ENCODE data around the gene TCHP. TPM values are rescaled to one million over a fixed set of nuclear protein-coding genes. Genes with fewer than 3 reads are reported as not detected.
"Not testable (repeated sequence)": the region's sequence is repeated elsewhere in the genome, so short reads cannot be mapped to it uniquely, and the experiment has no call there.

Gene TCHP, protein sequence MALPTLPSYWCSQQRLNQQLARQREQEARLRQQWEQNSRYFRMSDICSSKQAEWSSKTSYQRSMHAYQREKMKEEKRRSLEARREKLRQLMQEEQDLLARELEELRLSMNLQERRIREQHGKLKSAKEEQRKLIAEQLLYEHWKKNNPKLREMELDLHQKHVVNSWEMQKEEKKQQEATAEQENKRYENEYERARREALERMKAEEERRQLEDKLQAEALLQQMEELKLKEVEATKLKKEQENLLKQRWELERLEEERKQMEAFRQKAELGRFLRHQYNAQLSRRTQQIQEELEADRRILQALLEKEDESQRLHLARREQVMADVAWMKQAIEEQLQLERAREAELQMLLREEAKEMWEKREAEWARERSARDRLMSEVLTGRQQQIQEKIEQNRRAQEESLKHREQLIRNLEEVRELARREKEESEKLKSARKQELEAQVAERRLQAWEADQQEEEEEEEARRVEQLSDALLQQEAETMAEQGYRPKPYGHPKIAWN
- polyA plus RNA-seq (2011; rRNA removed) (6.3 and 9.1 TPM in 2 replicates), polyA minus RNA-seq (2011; rRNA and poly(A)+ RNA removed) (3.1 and 3.4 TPM in 2 replicates)

DNA sequence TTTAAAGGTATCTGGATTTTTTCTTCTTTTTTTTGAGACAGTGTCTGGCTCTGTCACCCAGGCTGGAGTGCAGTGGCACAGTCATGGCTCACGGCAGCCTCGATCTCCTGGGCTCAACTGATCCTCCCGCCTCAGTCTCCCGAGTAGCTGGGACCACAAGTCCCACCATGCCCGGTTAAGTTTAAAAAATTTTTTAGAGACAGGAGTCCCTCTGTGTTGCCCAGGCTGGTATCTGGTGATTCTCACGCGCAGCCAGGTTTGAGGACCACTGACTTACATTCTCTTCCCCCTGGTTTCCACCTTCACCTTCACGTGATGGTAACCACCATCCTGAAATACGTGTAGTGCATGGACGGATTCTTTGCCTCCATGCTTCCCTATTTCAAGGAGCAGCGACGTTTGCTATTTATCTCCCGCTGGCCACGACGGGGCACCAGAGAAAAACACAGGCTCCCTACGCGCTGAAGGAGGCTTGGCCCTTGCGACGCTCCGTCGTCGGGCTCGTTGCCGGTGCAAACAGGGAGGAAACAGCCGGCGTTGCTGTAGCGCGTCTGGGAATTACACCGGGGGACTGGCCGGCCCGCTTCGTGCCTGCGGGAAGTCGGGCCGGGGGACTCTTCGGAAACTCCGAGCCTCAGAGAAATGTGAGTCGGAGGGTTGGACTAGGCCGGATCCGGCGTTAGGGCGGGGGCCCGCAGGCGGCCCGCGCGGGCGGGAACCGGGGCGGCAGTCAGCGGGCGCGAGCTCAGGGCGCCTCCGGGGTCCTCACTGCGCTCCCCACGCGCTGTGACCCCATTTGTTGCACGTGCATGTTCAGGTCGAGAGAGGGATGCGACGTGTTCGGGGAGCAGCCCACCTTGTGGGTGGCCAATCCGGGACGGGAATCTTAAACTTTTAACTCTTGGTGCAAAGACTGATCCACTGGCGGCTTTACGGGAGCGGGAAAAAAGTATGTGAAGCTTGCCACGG, at the start of gene TCHP:
TSS of gene TCHP (plus strand) at position 492 of the 969 bp plus-strand sequence. CDS start 2,753 bp downstream, outside the sequence.
- Histone ChIP-seq H3K4me3 (ENCODE audit: low read depth, low read length) (peak within 1 kb of the TSS; percentile 61), H3K36me3 (ENCODE audit: control insufficient read depth, insufficient read depth, low read length) (peaks cover 10% of the 10 kb centered on the region), H3K27me3 (ENCODE audit: control insufficient read depth, insufficient read depth, low read length) (no peaks in the 10 kb centered on the region)
- CTCF ChIA-PET, result interaction anchor here (0.8 to 1.4 kb wide), 6 partner anchors 20 to 104 kb away, joined by 3 to 4 read pairs (median 3); no protein-coding TSS in a partner anchor
- TF ChIP-seq, protein P1, sequence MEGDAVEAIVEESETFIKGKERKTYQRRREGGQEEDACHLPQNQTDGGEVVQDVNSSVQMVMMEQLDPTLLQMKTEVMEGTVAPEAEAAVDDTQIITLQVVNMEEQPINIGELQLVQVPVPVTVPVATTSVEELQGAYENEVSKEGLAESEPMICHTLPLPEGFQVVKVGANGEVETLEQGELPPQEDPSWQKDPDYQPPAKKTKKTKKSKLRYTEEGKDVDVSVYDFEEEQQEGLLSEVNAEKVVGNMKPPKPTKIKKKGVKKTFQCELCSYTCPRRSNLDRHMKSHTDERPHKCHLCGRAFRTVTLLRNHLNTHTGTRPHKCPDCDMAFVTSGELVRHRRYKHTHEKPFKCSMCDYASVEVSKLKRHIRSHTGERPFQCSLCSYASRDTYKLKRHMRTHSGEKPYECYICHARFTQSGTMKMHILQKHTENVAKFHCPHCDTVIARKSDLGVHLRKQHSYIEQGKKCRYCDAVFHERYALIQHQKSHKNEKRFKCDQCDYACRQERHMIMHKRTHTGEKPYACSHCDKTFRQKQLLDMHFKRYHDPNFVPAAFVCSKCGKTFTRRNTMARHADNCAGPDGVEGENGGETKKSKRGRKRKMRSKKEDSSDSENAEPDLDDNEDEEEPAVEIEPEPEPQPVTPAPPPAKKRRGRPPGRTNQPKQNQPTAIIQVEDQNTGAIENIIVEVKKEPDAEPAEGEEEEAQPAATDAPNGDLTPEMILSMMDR (IDR thresholded peaks at IDR 0.05; ENCODE audit: insufficient read depth, low read depth, low read length), result peak; percentile 57
- DNase-seq (ENCODE audit: low read depth), result peak; percentile 51
- POLR2A ChIA-PET, result interaction anchor here (0.7 kb wide), 1 partner anchor 892 kb away, joined by 8 read pairs; no protein-coding TSS in a partner anchor

DNA sequence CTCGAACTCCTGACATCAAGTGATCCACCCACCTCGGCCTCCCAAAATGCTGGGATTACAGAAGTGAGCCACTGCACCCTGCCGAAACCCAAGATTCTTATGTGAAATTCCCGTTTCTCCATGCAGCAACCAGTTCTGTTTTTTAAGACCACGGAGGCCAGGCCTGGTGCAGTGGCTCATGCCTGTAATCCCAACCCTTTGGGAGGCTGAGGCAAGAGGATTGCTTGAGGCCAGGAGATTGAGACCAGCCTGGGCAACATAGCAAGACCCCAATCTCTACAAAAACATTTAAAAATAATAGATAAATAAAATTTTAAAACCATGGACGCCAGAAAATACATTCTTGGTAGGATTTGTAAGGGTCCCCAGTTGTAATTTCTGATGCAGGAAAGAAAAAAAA, 49.6 kb upstream of the TCHP start:
- CTCF ChIA-PET, result interaction anchor here (3.8 to 10.4 kb wide), 2 partner anchors 45 to 46 kb away, joined by 19 to 174 read pairs; no protein-coding TSS in a partner anchor
- H3K27me3 ChIP-seq (ENCODE audit: control insufficient read depth, insufficient read depth, low read length); H3K4me3 ChIP-seq (ENCODE audit: low read depth, low read length); DNase-seq (ENCODE audit: low read depth); POLR2A ChIA-PET: not testable (repeated sequence)
- peaks cover 13% of the 10 kb centered on the region for H3K36me3 ChIP-seq (ENCODE audit: control insufficient read depth, insufficient read depth, low read length)

DNA sequence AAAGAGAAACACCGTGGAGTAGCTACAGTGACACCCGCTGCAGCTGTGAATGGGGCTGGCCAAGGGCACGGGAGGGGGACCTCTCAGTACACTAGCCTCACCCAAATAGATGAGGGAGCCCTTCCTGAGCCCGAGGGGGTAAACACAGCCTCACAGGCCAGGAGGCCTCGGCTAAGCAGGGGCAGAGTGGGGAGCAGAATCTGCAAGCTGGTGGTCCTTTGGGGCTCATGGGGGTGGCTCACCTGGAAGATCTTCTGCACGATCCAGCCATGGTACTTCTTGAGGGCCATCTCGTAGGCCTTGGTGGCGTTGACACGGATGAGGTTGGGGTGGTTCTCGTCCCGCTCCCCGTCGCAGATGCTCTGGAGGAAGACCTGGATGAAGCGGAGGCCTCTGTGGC, 44.7 kb upstream of the TCHP start:
- no peaks in the 10 kb centered on the region for H3K27me3 ChIP-seq (ENCODE audit: control insufficient read depth, insufficient read depth, low read length)
- H3K4me3 ChIP-seq (ENCODE audit: low read depth, low read length), result no peak overlapping the region
- ChIA-PET CTCF (interaction anchor here (0.6 to 3.7 kb wide), 4 partner anchors 10 to 72 kb away, joined by 3 to 33 read pairs (median 22); no protein-coding TSS in a partner anchor), POLR2A (no interaction called here)
- peaks cover 18% of the 10 kb centered on the region for H3K36me3 ChIP-seq (ENCODE audit: control insufficient read depth, insufficient read depth, low read length)
- no peak for DNase-seq (ENCODE audit: low read depth)
- TF ChIP-seq, protein P1 (IDR thresholded peaks at IDR 0.05; ENCODE audit: insufficient read depth, low read depth, low read length), result no peak

DNA sequence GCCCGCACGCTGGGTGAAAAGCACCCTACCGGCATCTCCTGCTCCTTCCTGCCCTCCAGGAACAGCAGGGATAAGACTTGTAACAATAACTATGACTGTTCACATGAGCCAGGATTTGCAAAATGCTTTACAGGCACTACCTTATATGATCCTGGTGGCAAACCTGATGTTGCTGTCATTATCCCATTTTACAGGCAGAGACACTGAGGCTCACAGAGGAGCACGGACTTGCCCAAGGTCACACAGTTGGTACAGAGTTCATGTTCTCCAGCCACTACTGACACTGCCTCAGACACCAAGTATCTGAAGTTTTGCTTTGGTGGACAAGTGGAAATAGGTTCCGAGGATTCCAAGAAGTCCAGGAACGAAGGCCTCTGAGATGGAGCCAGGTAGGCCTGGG, 42.4 kb upstream of the TCHP start:
- H3K27me3 ChIP-seq (ENCODE audit: control insufficient read depth, insufficient read depth, low read length), result no peaks in the 10 kb centered on the region
- ChIA-PET POLR2A (no interaction called here), CTCF (interaction anchor here (0.7 to 0.9 kb wide), 3 partner anchors 12 to 52 kb away, joined by 3 read pairs; partner anchors contain the start of gene GLTP)
- H3K4me3 ChIP-seq (ENCODE audit: low read depth, low read length), result no peak overlapping the region
- TF ChIP-seq, protein P1 (IDR thresholded peaks at IDR 0.05; ENCODE audit: insufficient read depth, low read depth, low read length), result no peak
- H3K36me3 ChIP-seq (ENCODE audit: control insufficient read depth, insufficient read depth, low read length), result peaks cover 21% of the 10 kb centered on the region
- DNase-seq (ENCODE audit: low read depth), result no peak

DNA sequence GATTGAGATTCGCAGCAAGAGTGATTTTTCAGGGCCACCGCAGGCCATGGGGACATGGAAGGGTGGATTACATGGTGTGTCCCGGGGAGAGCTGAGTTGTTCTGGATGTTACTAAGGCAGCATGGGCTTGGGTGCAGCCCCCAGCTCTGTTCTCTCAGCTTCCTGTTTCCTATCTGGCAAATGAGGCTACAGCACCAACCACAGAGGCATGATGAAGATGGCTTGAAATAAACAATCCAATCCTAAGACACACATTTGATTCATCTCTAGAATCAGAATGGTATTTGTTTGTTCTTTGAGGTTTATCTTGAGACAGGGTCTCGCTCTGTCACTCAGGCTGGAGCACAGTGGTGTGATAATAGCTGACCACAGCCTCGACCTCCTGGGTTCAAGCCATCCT, 41.3 kb upstream of the TCHP start:
- TF ChIP-seq, protein P1 (IDR thresholded peaks at IDR 0.05; ENCODE audit: insufficient read depth, low read depth, low read length), result no peak
- ChIA-PET CTCF (interaction anchor here (0.9 to 3.6 kb wide), 5 partner anchors 13 to 53 kb away, joined by 3 to 22 read pairs (median 4); no protein-coding TSS in a partner anchor), POLR2A (no interaction called here)
- DNase-seq (ENCODE audit: low read depth), result no peak
- Histone ChIP-seq H3K4me3 (ENCODE audit: low read depth, low read length) (no peak overlapping the region), H3K27me3 (ENCODE audit: control insufficient read depth, insufficient read depth, low read length) (no peaks in the 10 kb centered on the region), H3K36me3 (ENCODE audit: control insufficient read depth, insufficient read depth, low read length) (peaks cover 20% of the 10 kb centered on the region)

All from BJ (cell line).